GM18873 (cell line): ENCODE data around the gene GMPS.
A peak's percentile ranks its signal among the peaks of the same experiment; 100 is the strongest.
"Not testable (repeated sequence)": the region's sequence is repeated elsewhere in the genome, so short reads cannot be mapped to it uniquely, and the experiment has no call there.

ENCODE experiments used
- ATAC-seq: cut with Tn5 transposase; IDR thresholded peaks from one replicate; pipeline ENCODE4 v1.9.1; 2021; ENCODE audit warnings: mild to moderate bottlenecking, moderate library complexity, moderate number of reproducible peaks; ENCODE audit not compliant: unreplicated experiment, low FRiP score

The GMPS gene

DNA sequence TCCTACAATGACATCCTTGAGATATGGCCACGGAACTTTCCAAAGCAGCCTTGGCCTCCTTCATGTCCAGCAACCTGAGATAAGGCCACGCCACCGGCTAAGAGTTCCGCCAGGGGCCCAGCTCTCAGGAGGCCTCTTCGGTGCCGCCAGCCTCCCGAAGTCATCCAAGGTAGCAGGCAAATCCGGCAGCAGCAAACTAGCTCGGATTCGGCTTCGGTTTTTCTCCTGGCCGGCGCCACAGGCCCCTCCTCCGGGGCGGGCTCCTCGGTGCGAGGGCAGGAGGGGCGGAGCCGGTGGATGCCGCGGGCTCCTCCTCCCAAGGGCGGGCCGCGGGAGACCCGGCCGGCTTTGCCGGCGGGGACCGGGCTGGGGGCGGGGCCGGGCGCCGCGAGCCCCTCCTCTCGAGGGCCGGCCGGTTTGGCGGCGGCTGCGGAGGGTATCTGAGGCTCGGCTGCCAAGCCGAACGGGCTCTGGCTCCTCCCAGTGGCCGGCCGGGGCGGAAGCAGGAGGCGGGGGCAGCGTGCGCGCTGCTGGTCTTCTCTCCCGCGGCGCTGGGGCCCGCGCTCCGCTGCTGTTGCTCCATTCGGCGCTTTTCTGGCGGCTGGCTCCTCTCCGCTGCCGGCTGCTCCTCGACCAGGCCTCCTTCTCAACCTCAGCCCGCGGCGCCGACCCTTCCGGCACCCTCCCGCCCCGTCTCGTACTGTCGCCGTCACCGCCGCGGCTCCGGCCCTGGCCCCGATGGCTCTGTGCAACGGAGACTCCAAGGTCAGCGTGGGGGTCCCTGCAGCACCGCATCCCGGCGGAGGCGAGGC, at the start of gene GMPS:
TSS of gene GMPS (plus strand) at position 518 of the 812 bp plus-strand sequence. CDS start at position 739, 221 bp downstream.
- ATAC-seq: peak; percentile 89

- not testable (repeated sequence) for ATAC-seq
Observed at GRCh38 chr3:155828490-155829098, 41.9 kb upstream of the GMPS start.

GRCh38 chr3:155835341-155836071, 34.9 kb upstream of the GMPS start:
- ATAC-seq: no peak

DNA sequence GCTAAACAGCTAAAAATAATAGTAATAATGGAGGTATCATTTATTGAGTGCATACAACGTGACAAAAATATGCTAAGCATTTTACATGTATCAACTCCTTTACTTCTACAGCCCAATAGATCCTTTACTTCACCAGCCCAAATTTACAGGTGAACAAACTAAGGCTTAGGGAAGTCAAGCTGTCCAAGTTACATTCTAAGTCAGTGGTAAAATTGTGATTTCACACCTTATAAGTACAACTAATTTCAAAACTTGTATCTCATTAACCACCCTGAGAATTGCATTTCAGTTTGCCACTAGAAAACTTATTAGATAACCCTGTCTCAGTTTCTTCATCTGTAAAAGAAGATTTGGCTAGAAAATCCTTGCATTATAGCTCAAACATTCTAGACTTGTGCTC, 26.9 kb upstream of the GMPS start:
- ATAC-seq: no peak

DNA sequence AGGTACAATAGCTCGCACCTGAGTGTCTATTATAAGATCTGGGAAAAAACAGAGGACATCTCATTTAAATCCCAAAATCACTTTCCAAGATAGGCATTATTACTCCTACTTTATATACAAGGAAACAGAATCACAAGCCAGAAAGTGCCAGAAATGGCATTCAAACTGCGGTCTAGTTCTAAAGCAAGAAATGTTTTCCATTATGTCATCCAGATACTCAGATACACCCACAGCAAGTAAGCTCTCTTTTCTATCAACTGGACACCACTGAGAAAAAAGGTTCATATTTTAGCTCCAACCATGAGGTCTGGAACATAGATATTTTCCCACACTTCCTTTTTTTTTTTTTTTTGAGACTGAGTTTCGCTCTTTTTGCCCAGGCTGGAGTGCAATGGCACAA, 24.3 kb upstream of the GMPS start:
- no peak for ATAC-seq

DNA sequence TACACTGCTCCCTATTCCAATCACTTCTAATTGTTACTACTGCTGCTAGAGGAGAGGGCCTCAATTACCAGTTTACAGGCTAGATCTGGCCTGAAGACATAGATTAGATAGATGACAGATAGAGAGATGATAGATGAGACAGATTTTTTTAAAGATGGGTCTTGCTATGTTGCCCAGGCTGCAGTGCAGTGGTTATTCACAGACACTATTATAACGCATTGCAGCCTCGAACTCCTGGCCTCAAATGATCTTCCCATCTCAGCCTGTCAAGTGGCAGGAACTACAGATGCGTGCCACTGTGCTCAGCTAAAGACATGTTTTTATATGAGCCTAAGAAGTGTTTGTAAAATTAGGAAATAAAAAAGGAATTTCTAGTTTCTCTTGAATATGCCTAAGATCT, 22.5 kb upstream of the GMPS start:
- no peak for ATAC-seq

GRCh38 chr3:155849404-155849803, 21.0 kb upstream of the GMPS start:
- ATAC-seq: not testable (repeated sequence)

DNA sequence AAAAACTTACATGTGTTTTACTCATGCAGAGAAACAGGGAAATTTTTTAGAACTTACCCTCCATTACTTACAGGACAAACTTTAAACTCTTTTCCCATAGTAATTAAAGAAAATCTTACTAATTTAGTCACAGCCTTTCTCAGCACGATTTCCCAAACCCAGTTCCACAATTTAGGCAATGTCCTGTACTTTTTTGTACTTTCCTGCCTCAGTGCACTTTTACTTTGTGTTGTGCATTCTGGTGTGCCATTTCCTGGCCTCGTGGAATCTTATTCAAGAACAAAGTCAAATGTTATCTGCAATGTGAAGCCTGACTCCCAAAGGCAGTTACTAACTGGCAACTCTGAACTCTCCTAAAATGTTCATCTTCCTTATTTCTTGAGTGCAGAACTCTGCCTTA, 18.1 kb upstream of the GMPS start:
- no peak for ATAC-seq

DNA sequence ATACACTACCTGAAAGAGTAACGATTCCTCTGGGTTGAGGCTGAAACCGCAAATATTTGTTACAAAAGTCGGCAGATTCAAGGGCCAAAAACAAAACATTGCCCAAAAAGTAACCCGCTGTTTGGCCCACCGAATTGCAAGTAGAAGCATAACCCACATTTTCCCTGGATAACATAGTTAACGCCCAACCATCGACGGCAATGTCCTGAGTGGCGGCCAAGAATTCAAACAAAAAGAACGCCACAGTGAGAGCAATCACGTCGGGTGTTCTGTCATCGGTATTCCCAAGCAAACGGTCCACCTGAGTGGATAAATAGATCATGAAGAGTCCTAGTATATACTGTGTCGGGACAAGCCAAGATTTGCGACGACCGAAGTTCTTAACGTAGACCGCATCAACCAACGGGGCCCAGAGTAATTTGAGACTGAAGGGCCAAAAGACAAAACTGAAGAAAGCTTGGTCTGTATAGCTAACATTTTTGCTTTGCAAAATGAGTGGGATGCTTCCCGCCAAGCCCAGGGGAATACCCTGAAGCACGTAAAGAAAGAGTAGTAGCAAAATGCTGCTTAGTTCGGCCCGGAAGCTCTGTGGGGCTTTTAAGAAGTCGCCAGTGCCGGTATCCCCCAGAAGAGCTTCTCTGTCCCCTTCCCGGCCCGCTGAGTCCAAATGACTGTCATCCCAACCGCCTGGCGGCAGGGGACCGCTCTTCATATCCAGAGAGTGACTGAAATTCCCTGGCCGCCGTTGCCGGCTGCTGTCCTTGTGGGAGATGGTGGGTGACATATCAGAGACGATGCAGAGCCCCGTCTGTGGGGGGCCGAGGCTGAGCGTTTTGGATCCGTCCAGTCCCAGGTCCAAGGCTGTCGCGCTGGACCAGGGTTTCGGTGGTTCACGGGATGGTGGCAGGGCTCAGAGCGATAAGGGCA, 17.0 kb upstream of the GMPS start:
- ATAC-seq: peak; percentile 2

GRCh38 chr3:155854141-155854940, 16.1 kb upstream of the GMPS start, which contains the start of gene SLC33A1:
Gene SLC33A1, minus strand, starts transcription at chr3:155854427. Its CDS starts 430 bp downstream, at chr3:155853997.
- peak; percentile 95 for ATAC-seq

DNA sequence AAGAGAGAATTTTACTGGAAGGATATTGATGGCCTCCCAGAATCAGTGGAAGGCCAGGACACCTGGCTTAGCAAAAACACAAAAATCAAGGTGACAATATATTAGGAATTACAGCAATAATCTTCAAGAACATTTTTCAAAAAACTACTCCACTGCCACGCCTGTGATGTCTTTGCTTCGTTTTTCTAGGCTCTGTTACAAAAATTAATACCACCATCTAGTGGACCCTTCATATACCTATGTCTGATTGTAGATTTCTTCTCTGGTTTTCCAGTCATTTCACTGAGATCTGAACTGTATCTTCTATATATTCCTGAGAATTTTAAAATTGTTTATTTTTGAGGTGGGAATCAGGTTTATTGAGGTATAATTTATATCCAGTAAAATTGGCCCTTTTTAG, 10.6 kb upstream of the GMPS start:
- ATAC-seq: no peak

- ATAC-seq: not testable (repeated sequence)
Observed at GRCh38 chr3:155860424-155860823, 10.0 kb upstream of the GMPS start.

GRCh38 chr3:155861476-155862183, 8.8 kb upstream of the GMPS start:
- ATAC-seq: no peak

DNA sequence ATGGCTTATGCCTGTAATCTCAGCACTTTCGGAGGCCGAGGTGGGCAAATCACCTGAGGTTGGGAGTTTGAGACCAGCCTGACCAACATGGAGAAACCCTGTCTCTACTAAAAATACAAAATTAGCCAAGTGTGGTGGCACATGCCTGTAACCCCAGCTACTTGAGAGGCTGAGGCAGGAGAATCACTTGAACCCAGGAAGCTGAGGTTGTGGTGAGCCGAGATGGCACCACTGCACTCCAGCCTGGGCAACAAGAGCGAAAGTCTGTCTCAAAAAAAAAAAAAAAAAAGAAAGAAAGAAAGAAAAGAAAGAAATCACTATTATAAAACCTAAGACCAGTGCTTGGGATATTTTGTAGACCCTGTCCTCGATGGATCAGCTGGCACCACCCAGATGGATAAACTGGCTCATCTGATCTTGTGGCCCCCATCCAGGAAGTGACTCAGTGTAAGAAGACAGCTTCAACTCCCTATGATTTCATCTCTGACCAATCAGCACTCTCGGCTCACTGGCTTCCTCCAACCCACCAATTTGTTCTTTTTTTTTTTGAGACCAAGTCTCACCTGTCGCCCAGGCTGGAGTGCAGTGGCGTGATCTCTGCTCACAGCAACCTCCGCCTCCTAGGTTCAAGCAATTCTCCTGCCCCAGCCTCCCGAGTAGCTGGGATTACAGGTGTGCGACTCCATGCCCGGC, 8.0 kb upstream of the GMPS start:
- not testable (repeated sequence) for ATAC-seq

GRCh38 chr3:155863072-155863784, 7.2 kb upstream of the GMPS start:
- ATAC-seq: no peak

DNA sequence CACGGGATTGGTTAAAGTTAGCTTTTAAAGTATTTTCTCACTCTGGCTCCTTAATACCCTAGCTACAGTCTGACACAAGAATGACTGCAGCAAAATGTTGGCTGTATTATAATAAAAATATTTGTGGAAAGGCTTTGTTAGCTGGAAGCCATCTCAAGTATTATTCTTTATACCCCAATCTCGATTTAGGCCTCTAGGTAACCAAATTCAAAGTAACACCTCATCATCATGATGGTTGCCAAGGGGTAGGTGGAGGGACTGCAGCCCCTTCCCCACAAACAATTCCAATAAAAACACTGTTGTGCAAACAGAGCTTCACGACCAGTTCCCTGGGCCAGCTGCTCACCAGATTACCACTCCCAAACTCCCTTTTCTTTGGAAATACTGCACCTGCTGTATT, 759 bp upstream of the GMPS start:
- no peak for ATAC-seq

GRCh38 chr3:155870945-155871745, 695 bp downstream of the GMPS start:
- ATAC-seq: peak; percentile 16
